Keratinocyte (primary cell): ENCODE data around the gene RPAP2. TPM values are rescaled to one million over a fixed set of nuclear protein-coding genes. Genes with fewer than 3 reads are reported as not detected.

ENCODE experiments used
- DNase-seq: peaks from one replicate; pipeline ENCODE4 v3.0.0-alpha.2; 2011; ENCODE audit warnings: low read depth, missing footprints, low spot score
- FAIRE-seq: peaks from 2 replicates; lab custom pipeline; 2011; peaks lifted over from hg19 to GRCh38; lab: Jason Lieb, UNC
- H2AFZ ChIP-seq: 2 replicates; pipeline ENCODE4 v1.6.0; 2012; ENCODE audit warnings: low read length, control low read depth, inconsistent platforms; ENCODE audit not compliant: control insufficient read depth
- H3K27ac ChIP-seq: 2 replicates; pipeline ENCODE4 v1.5.1; 2011; ENCODE audit warnings: low read length; ENCODE audit not compliant: control insufficient read depth, insufficient read depth
- H3K27me3 ChIP-seq: 3 replicates; pipeline ENCODE4 v1.6.0; 2011; ENCODE audit warnings: low read length; ENCODE audit not compliant: control insufficient read depth, insufficient read depth; ENCODE audit errors: extremely low read depth
- H3K36me3 ChIP-seq, 2 experiments: 2 replicates in 1 of 2; 3 replicates in 1 of 2; pipeline ENCODE4 v1.5.1; 2011; ENCODE audit warnings: low read length in 2 of 2, mild to moderate bottlenecking in 1 of 2; ENCODE audit not compliant: control insufficient read depth in 2 of 2, insufficient read depth in 2 of 2; ENCODE audit errors: extremely low read depth in 1 of 2
- H3K4me1 ChIP-seq: 3 replicates; pipeline ENCODE4 v1.5.1; 2011; ENCODE audit warnings: low read length; ENCODE audit not compliant: control insufficient read depth, insufficient read depth; ENCODE audit errors: extremely low read depth
- H3K4me2 ChIP-seq: 3 replicates; pipeline ENCODE4 v1.6.0; 2011; ENCODE audit warnings: low read depth, low read length; ENCODE audit not compliant: control insufficient read depth, insufficient read depth; ENCODE audit errors: extremely low read depth
- H3K4me3 ChIP-seq, 3 experiments: fragments of 200-600 bp in 1 of 3; sonication (generic) in 1 of 3; 2 replicates in 2 of 3; 3 replicates in 1 of 3; pipeline ENCODE4 v1.5.1; 2011 to 2016; ENCODE audit warnings: low read length in 3 of 3, mild to moderate bottlenecking in 3 of 3, control low read depth in 2 of 3, inconsistent platforms in 1 of 3, low read depth in 1 of 3, mixed read lengths in 1 of 3, mixed run types in 1 of 3, moderate library complexity in 1 of 3; ENCODE audit not compliant: control insufficient read depth in 2 of 3, insufficient read depth in 2 of 3; ENCODE audit errors: extremely low read depth in 1 of 3
- H3K79me2 ChIP-seq: 2 replicates; pipeline ENCODE4 v1.6.0; 2012; ENCODE audit warnings: low read length; ENCODE audit not compliant: control insufficient read depth, insufficient read depth
- H3K9ac ChIP-seq: 3 replicates; pipeline ENCODE4 v1.6.0; 2011; ENCODE audit warnings: low read length; ENCODE audit not compliant: control insufficient read depth, insufficient read depth; ENCODE audit errors: extremely low read depth
- H3K9me1 ChIP-seq: 3 replicates; pipeline ENCODE4 v1.6.0; 2011; ENCODE audit warnings: low read length; ENCODE audit not compliant: control insufficient read depth, insufficient read depth; ENCODE audit errors: extremely low read depth
- H3K9me3 ChIP-seq: 2 replicates; pipeline ENCODE4 v1.5.1; 2012; ENCODE audit warnings: low read depth, low read length; ENCODE audit not compliant: control insufficient read depth
- H4K20me1 ChIP-seq: 3 replicates; pipeline ENCODE4 v1.6.0; 2011; ENCODE audit warnings: low read length; ENCODE audit not compliant: control insufficient read depth, insufficient read depth; ENCODE audit errors: extremely low read depth
- EZH2 ChIP-seq: IDR thresholded peaks from one replicate; pipeline ENCODE4 v1.6.1; 2012; ENCODE audit warnings: inconsistent platforms, mild to moderate bottlenecking, low read length, moderate library complexity
- dilution Hi-C: fragments of 300-500 bp; cut with MboI; formaldehyde crosslinking; loops from one replicate; pipeline ENCODE4 v1.7.0; 2020; ENCODE audit warnings: low sequenced_read_pairs; ENCODE audit not compliant: extremely low pct_ligation_motif_present
- polyA plus RNA-seq, 5 experiments: library from polyadenylated mRNA; depleted of rRNA in 3 of 5; stranded (reverse) in 3 of 5; stranded (forward) in 1 of 5; unstranded in 1 of 5; fragments of >200 nt; gene quantifications; 1 replicate in 1 of 5; 2 replicates in 3 of 5; 3 replicates in 1 of 5; pipeline versions ENCODE4 v1.2.1 to v1.2.3, GENCODE V29; 2011 to 2012; ENCODE audit warnings: missing spikeins in 2 of 5, low read depth in 1 of 5, low replicate concordance in 1 of 5
- TF ChIP-seq, protein P1 (sequence below), 3 experiments: IDR thresholded peaks in 1 of 3; conservative IDR thresholded peaks in 1 of 3; optimal IDR thresholded peaks in 1 of 3; 2 replicates in 2 of 3; 3 replicates in 1 of 3; pipeline versions ENCODE3 to v1.5.1; 2011; ENCODE audit warnings: low read length in 3 of 3, mild to moderate bottlenecking in 3 of 3, moderate library complexity in 2 of 3, control low read depth in 1 of 3, inconsistent platforms in 1 of 3; ENCODE audit not compliant: insufficient read depth in 2 of 3; ENCODE audit errors: extremely low read depth in 1 of 3

RPAP2 gene
- polyA plus RNA-seq, 1 donor (not counting 4 experiments of a cell fraction or from before 2014, with no cell fraction given), result 21.5 TPM

DNA sequence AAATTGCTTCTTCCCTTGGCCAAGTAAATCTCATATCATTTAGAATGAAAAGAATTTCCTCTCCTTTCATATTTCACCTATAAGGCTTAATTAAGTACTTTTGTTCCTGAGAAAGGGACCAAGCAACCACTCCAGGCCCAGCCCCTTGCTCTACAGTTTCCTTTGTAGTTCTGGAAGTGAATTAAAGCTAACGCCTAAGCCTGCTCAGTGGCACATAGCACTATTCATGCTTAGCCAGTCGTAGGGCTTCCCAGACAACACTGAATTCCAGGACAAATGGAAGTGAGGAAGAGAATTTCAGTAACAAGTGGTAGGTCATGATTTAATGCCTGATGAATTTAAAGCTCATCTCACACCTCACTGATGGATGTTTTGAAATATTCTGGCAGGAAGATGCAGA is 73.3 kb downstream of the RPAP2 start:
- H3K27ac ChIP-seq, result no peak overlapping the region
- no peaks in the 10 kb centered on the region for H3K9me1 ChIP-seq
- H3K9ac ChIP-seq, result no peak overlapping the region
- no peaks in the 10 kb centered on the region for H3K9me3 ChIP-seq
- H3K4me3 ChIP-seq, result no peak overlapping the region
- no peaks in the 10 kb centered on the region for H3K79me2 ChIP-seq
- H3K27me3 ChIP-seq, result no peaks in the 10 kb centered on the region
- no peak overlapping the region for H3K4me2 ChIP-seq
- H3K36me3 ChIP-seq, result no peaks in the 10 kb centered on the region
- dilution Hi-C loops, result no loop called here
- no peak overlapping the region for H2AFZ ChIP-seq
- FAIRE-seq (no peak), DNase-seq (no peak)
- no peaks in the 10 kb centered on the region for H3K4me1 ChIP-seq
- TF ChIP-seq, protein P1, sequence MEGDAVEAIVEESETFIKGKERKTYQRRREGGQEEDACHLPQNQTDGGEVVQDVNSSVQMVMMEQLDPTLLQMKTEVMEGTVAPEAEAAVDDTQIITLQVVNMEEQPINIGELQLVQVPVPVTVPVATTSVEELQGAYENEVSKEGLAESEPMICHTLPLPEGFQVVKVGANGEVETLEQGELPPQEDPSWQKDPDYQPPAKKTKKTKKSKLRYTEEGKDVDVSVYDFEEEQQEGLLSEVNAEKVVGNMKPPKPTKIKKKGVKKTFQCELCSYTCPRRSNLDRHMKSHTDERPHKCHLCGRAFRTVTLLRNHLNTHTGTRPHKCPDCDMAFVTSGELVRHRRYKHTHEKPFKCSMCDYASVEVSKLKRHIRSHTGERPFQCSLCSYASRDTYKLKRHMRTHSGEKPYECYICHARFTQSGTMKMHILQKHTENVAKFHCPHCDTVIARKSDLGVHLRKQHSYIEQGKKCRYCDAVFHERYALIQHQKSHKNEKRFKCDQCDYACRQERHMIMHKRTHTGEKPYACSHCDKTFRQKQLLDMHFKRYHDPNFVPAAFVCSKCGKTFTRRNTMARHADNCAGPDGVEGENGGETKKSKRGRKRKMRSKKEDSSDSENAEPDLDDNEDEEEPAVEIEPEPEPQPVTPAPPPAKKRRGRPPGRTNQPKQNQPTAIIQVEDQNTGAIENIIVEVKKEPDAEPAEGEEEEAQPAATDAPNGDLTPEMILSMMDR (optimal IDR thresholded peaks at IDR 0.05 in 1 of 3, IDR thresholded peaks at IDR 0.05 in 1 of 3, conservative IDR thresholded peaks at IDR 0.05 in 1 of 3; ENCODE audit: extremely low read depth in 1 of 3, insufficient read depth in 2 of 3, low read length in 3 of 3), result no peak
- TF ChIP-seq EZH2, result no peak
- no peaks in the 10 kb centered on the region for H4K20me1 ChIP-seq

DNA sequence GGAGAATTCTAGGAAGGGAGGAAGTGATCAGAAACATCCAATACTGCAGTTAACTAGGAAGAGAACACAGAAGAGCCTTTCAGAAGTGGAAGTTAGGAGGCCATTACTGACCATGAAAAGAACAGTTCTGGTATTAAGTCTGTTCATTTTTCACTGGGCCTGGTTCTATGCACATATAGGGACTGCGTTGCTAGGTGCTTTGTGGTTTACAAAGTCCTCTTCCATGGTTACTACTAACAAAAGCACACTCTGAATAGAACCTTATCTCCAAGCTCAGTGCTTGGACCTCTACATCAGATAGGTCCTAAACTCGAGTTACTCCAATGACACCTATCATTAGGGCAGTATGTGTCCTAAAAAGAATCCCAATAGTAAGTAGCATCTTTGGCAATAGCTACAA is 75.4 kb downstream of the RPAP2 start:
- Histone ChIP-seq H3K4me1 (no peaks in the 10 kb centered on the region), H3K27me3 (no peaks in the 10 kb centered on the region), H3K4me3 (no peak overlapping the region), H3K79me2 (no peaks in the 10 kb centered on the region), H3K9me3 (no peaks in the 10 kb centered on the region), H3K9me1 (no peaks in the 10 kb centered on the region), H3K4me2 (no peak overlapping the region), H3K9ac (no peak overlapping the region), H3K36me3 (no peaks in the 10 kb centered on the region), H3K27ac (no peak overlapping the region), H2AFZ (no peak overlapping the region), H4K20me1 (no peaks in the 10 kb centered on the region)
- no peak for TF ChIP-seq EZH2
- TF ChIP-seq, protein P1 (optimal IDR thresholded peaks at IDR 0.05 in 1 of 3, IDR thresholded peaks at IDR 0.05 in 1 of 3, conservative IDR thresholded peaks at IDR 0.05 in 1 of 3; ENCODE audit: extremely low read depth in 1 of 3, insufficient read depth in 2 of 3, low read length in 3 of 3), result no peak
- no peak for FAIRE-seq
- dilution Hi-C loops, result no loop called here
- DNase-seq, result no peak
